Endothelial cell of umbilical vein (primary cell): ENCODE results near the gene TRIM47. TPM values are rescaled to one million over a fixed set of nuclear protein-coding genes. Genes with fewer than 3 reads are reported as not detected.

Experiments
- BruUV-seq: library from RNA; stranded (reverse); fragments of 400-500 nt; replicated peaks from 2 replicates; lab custom pipeline; 2021; lab: Mats Ljungman, UMichigan
- CTCF ChIA-PET: fragments of 300-600, 350-600 bp; sonication (Branson Sonifier 250); formaldehyde crosslinking; loops from one replicate; lab custom pipeline; 2021; ENCODE audit warnings: antibody characterized with exemption, inconsistent platforms; lab: Charles Lee
- POLR2A ChIA-PET: fragments of 300-600, 350-600 bp; sonication (Branson Sonifier 250); formaldehyde crosslinking; loops from one replicate; lab custom pipeline; 2021; ENCODE audit warnings: antibody characterized with exemption, inconsistent platforms; lab: Charles Lee
- DNase-seq: peaks from one replicate; pipeline ENCODE4 v3.0.0-alpha.2; 2011; ENCODE audit warnings: low read depth, low spot score
- FAIRE-seq: peaks from 2 replicates; lab custom pipeline; 2011; peaks lifted over from hg19 to GRCh38; lab: Jason Lieb, UNC
- H2AFZ ChIP-seq: 2 replicates; pipeline ENCODE4 v1.6.0; 2012; ENCODE audit warnings: low read depth, low read length, control low read depth, inconsistent platforms
- H3K27ac ChIP-seq: 2 replicates; pipeline ENCODE4 v1.5.1; 2011; ENCODE audit warnings: low read depth, mild to moderate bottlenecking, control low read depth, low read length, moderate library complexity; ENCODE audit not compliant: insufficient read depth
- H3K27me3 ChIP-seq, 2 experiments: 2 replicates each; pipeline versions ENCODE4 v1.6.0 to v1.6.1; 2011; ENCODE audit warnings: low read length in 2 of 2, mixed read lengths in 1 of 2; ENCODE audit not compliant: control insufficient read depth in 2 of 2, insufficient read depth in 2 of 2
- H3K36me3 ChIP-seq, 2 experiments: 2 replicates in 1 of 2; 3 replicates in 1 of 2; pipeline ENCODE4 v1.5.1; 2011; ENCODE audit warnings: low read length in 2 of 2, mild to moderate bottlenecking in 1 of 2, moderate library complexity in 1 of 2; ENCODE audit not compliant: control insufficient read depth in 2 of 2, insufficient read depth in 2 of 2; ENCODE audit errors: extremely low read depth in 1 of 2
- H3K4me1 ChIP-seq: 3 replicates; pipeline ENCODE4 v1.5.1; 2011; ENCODE audit warnings: mild to moderate bottlenecking, low read length; ENCODE audit not compliant: control insufficient read depth, insufficient read depth; ENCODE audit errors: extremely low read depth
- H3K4me2 ChIP-seq: 2 replicates; pipeline ENCODE4 v1.6.1; 2011; ENCODE audit warnings: low read length, control low read depth, mixed read lengths; ENCODE audit not compliant: insufficient read depth
- H3K4me3 ChIP-seq, 3 experiments: fragments of 200-600 bp in 1 of 3; sonication (generic), shearing (Covaris generic) in 1 of 3; replicated peaks in 1 of 3; 2 replicates each; pipeline ENCODE4 v1.5.1; 2011 to 2016; ENCODE audit warnings: control low read depth in 3 of 3, low read length in 3 of 3, mild to moderate bottlenecking in 2 of 3, inconsistent platforms in 1 of 3, low read depth in 1 of 3, moderate library complexity in 1 of 3; ENCODE audit not compliant: insufficient read depth in 1 of 3
- H3K79me2 ChIP-seq: 2 replicates; pipeline ENCODE4 v1.6.0; 2012; ENCODE audit warnings: low read length, inconsistent platforms; ENCODE audit not compliant: control insufficient read depth, insufficient read depth
- H3K9ac ChIP-seq: replicated peaks from 2 replicates; pipeline ENCODE3; 2011; ENCODE audit warnings: low read length, control low read depth; ENCODE audit not compliant: insufficient read depth; ENCODE audit errors: extremely low read depth
- H3K9me1 ChIP-seq: replicated peaks from 3 replicates; pipeline ENCODE4 v1.6.0; 2011; ENCODE audit warnings: mild to moderate bottlenecking, low read length; ENCODE audit not compliant: control insufficient read depth, insufficient read depth; ENCODE audit errors: extremely low read depth
- H3K9me3 ChIP-seq: replicated peaks from 2 replicates; pipeline ENCODE4 v1.5.1; 2012; ENCODE audit warnings: low read length, inconsistent platforms; ENCODE audit not compliant: control insufficient read depth, insufficient read depth
- H4K20me1 ChIP-seq: replicated peaks from 2 replicates; pipeline ENCODE3; 2011; ENCODE audit warnings: mild to moderate bottlenecking, low read length; ENCODE audit not compliant: control insufficient read depth, insufficient read depth; ENCODE audit errors: extremely low read depth
- CTCF ChIP-seq, 2 donors: IDR thresholded peaks; 1 replicate in 1 of 2; 2 replicates in 1 of 2; pipeline ENCODE4 v1.5.1; 2011; ENCODE audit warnings: low read length in 2 of 2, mild to moderate bottlenecking in 2 of 2, moderate library complexity in 2 of 2, control low read depth in 1 of 2, inconsistent platforms in 1 of 2, low read depth in 1 of 2; ENCODE audit not compliant: insufficient read depth in 1 of 2; ENCODE audit errors: extremely low read depth in 1 of 2
- EZH2 ChIP-seq: IDR thresholded peaks from 2 replicates; pipeline ENCODE4 v1.6.1; 2012; ENCODE audit warnings: borderline replicate concordance, low read depth, mild to moderate bottlenecking, moderate library complexity, low read length, inconsistent platforms; ENCODE audit not compliant: severe bottlenecking
- FOS ChIP-seq: IDR thresholded peaks from 2 replicates; pipeline ENCODE4 v1.6.1; 2011; ENCODE audit warnings: mild to moderate bottlenecking, low read length, moderate library complexity, borderline replicate concordance; ENCODE audit not compliant: insufficient read depth
- GATA2 ChIP-seq: IDR thresholded peaks from 2 replicates; pipeline ENCODE4 v1.7.0; 2011; ENCODE audit warnings: low read depth, mild to moderate bottlenecking, moderate library complexity, mixed read lengths, low read length; ENCODE audit not compliant: insufficient read length, insufficient read depth
- JUN ChIP-seq: IDR thresholded peaks from 2 replicates; pipeline ENCODE4 v1.6.1; 2011; ENCODE audit warnings: borderline replicate concordance, low read depth; ENCODE audit not compliant: insufficient read length, insufficient read depth
- MAX ChIP-seq: IDR thresholded peaks from 2 replicates; pipeline ENCODE4 v1.6.1; 2011; ENCODE audit not compliant: insufficient read depth, insufficient read length
- MYC ChIP-seq: IDR thresholded peaks from one replicate; pipeline ENCODE4 v1.6.1; 2011; ENCODE audit warnings: mild to moderate bottlenecking, low read depth, low read length
- POLR2AphosphoS5 ChIP-seq: IDR thresholded peaks from 2 replicates; pipeline ENCODE4 v1.6.1; 2012; ENCODE audit warnings: low read depth, mild to moderate bottlenecking, control low read depth, low read length, moderate library complexity; ENCODE audit not compliant: insufficient read depth
- dilution Hi-C: fragments of 300-500 bp; cut with MboI; formaldehyde crosslinking; loops from one replicate; pipeline ENCODE4 v1.15.0; 2019; ENCODE audit warnings: low sequenced_read_pairs; ENCODE audit not compliant: extremely low pct_ligation_motif_present
- intact Hi-C: fragments of 100-400 bp; cut with micrococcal nuclease; formaldehyde crosslinking; loops from one replicate; pipeline ENCODE4 v1.10.0; 2022
- polyA plus RNA-seq, 4 experiments: library from polyadenylated mRNA; depleted of rRNA in 3 of 4; stranded (reverse) in 3 of 4; unstranded in 1 of 4; fragments of >200 nt; gene quantifications; 2 replicates each; pipeline versions ENCODE4 v1.2.1 to v1.2.3, GENCODE V29; 2011 to 2012; ENCODE audit warnings: missing spikeins in 1 of 4
- total RNA-seq: library from RNA; stranded (reverse); gene quantifications from 2 replicates; pipeline ENCODE4 v1.2.3, GENCODE V29; 2021

The TRIM47 gene
- total and polyA plus RNA-seq, 2 donors (not counting 3 experiments of a cell fraction or from before 2014, with no cell fraction given), result 67.7 to 75.1 TPM

GRCh38 chr17:75849279-75849646 is 29.1 kb downstream of the TRIM47 start:
- H2AFZ ChIP-seq, result no peak overlapping the region
- no TSS peak for BruUV-seq
- H3K9ac ChIP-seq, result no peak overlapping the region
- DNase-seq (no peak), FAIRE-seq (no peak)
- peaks cover 3 to 37% of the 10 kb centered on the region in 2 experiments for H3K36me3 ChIP-seq
- peaks cover 9% of the 10 kb centered on the region for H3K79me2 ChIP-seq
- peaks cover 46% of the 10 kb centered on the region for H3K4me1 ChIP-seq
- H3K27ac ChIP-seq, result no peak overlapping the region
- no peaks in the 10 kb centered on the region for H3K9me3 ChIP-seq
- no peaks in the 10 kb centered on the region for H3K9me1 ChIP-seq
- no peak for TF ChIP-seq POLR2AphosphoS5
- no peak for TF ChIP-seq CTCF (IDR thresholded peaks at IDR 0.05; ENCODE audit: extremely low read depth in 1 of 2, insufficient read depth in 1 of 2, low read depth in 1 of 2, low read length in 2 of 2)
- no peak for TF ChIP-seq MYC
- no peak for TF ChIP-seq EZH2
- TF ChIP-seq GATA2, result no peak
- no peak for TF ChIP-seq MAX
- no peak for TF ChIP-seq JUN
- TF ChIP-seq FOS, result no peak
- H3K27me3 ChIP-seq, result no peaks in the 10 kb centered on the region
- dilution Hi-C loops, result no loop called here
- H4K20me1 ChIP-seq, result no peaks in the 10 kb centered on the region
- H3K4me3 ChIP-seq, result no peak overlapping the region
- H3K4me2 ChIP-seq, result no peak overlapping the region
- POLR2A ChIA-PET, result interaction anchor here (1.4 kb wide), 1 partner anchor 69 kb away, joined by 6 read pairs; no protein-coding TSS in a partner anchor
- CTCF ChIA-PET, result interaction anchor here (1.1 to 6.8 kb wide), 7 partner anchors 9 to 85 kb away, joined by 3 to 49 read pairs (median 6); partner anchors contain the start of genes GALK1, TRIM47, TRIM65 and UNK
- intact Hi-C loops, result no loop called here
